Peyer's patch (tissue), 4 donors: ENCODE measurements around the gene SPR. TPM values are rescaled to one million over a fixed set of nuclear protein-coding genes. Genes with fewer than 3 reads are reported as not detected.

Experiments used
- DNase-seq, 3 donors: peaks; one replicate each; pipeline ENCODE4 v3.0.0-alpha.2; 2017 to 2019
- H3K27ac ChIP-seq, 4 donors: fragments of 200-600 bp; sonication (generic); one replicate each; pipeline ENCODE4 v1.5.1; 2016 to 2019
- H3K27me3 ChIP-seq, 2 donors: fragments of 200-600 bp; sonication (generic); one replicate each; pipeline ENCODE4 v1.5.1; 2019
- H3K36me3 ChIP-seq, 3 donors: fragments of 200-600 bp; sonication (generic); one replicate each; pipeline ENCODE4 v1.5.1; 2016 to 2019
- H3K4me1 ChIP-seq, 4 donors: fragments of 200-600 bp; sonication (generic); one replicate each; pipeline ENCODE4 v1.5.1; 2016 to 2019
- H3K4me3 ChIP-seq, 4 donors: fragments of 200-600 bp; sonication (generic); 1 replicate in 3 of 4; 2 replicates in 1 of 4; pipeline ENCODE4 v1.5.1; 2016 to 2019; ENCODE audit warnings: mild to moderate bottlenecking in 1 of 4
- H3K9me3 ChIP-seq, 4 donors: fragments of 200-600 bp; sonication (generic); one replicate each; pipeline ENCODE4 v1.5.1; 2016 to 2019; ENCODE audit warnings: mild to moderate bottlenecking in 1 of 4
- CTCF ChIP-seq, 6 experiments: fragments of 450-650 bp in 4 of 6; fragments of 200-600 bp in 2 of 6; sonication (generic) in 1 of 6; IDR thresholded peaks; one replicate each; pipeline ENCODE4 v1.5.1; 2017 to 2019; ENCODE audit warnings: antibody characterized with exemption in 6 of 6, mild to moderate bottlenecking in 3 of 6, moderate library complexity in 1 of 6
- POLR2A ChIP-seq, 2 donors: fragments of 450-650 bp; IDR thresholded peaks; one replicate each; pipeline ENCODE4 v1.5.1; 2017; ENCODE audit warnings: antibody characterized with exemption in 2 of 2, mild to moderate bottlenecking in 2 of 2, moderate library complexity in 2 of 2
- total RNA-seq, 4 donors: library from RNA; depleted of rRNA; stranded (reverse); fragments of >200 nt; gene quantifications; one replicate each; pipeline ENCODE4 v1.1.0, GENCODE V29; 2016

Gene SPR
- total RNA-seq, 4 donors from 2014 or later = 28.1 to 66.0 (median 52.1) TPM

GRCh38 chr2:72891091-72891818, 4.0 kb downstream of the SPR start:
- TF ChIP-seq CTCF (IDR thresholded peaks at IDR 0.05) (no peak), POLR2A (IDR thresholded peaks at IDR 0.05) (no peak)
- no peak overlapping the region for H3K4me3 ChIP-seq
- no peaks in the 10 kb centered on the region for H3K27me3 ChIP-seq
- no peaks in the 10 kb centered on the region for H3K9me3 ChIP-seq
- DNase-seq = no peak
- H3K36me3 ChIP-seq = peaks cover 0 to 10% (median 0%) of the 10 kb centered on the region in 3 donors
- no peak overlapping the region for H3K27ac ChIP-seq
- H3K4me1 ChIP-seq = peaks cover 0 to 45% (median 3%) of the 10 kb centered on the region in 4 donors

DNA sequence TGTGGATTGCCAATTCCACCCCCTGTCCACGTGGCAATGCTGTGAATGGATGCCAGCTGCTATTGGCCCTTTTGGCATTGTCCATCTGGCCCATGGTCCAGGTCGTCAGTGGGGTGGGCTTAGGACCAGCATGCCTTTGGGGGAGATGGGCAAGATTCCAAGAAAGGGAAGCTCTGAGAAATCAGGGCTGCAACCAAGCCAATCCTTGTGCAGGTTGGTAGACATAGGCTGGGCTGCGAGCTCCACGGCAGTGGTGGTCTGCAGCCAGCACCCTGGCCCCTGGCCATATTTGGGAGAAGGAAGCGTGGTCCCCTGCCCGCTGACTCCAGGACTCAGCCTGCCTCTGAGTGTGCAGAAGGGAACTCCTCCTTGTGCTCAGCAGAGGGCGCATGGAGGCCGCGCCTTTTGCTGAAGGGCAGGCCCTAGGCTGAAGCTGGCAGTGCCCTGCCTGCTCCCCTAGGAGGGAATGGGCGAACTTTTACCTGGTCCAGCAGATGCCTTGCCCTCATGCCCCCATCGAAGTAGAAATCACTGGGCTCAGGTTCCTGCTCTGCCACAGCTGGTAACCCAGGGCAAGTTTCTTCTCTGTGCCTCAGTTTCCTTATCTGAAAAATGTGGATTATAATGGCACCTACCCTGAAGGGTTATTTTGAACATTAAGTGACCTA, 5.4 kb downstream of the SPR start:
- peak in 2 of 3 donors; percentile 76 to 82 for DNase-seq
- Histone ChIP-seq H3K27me3 (no peaks in the 10 kb centered on the region), H3K9me3 (no peaks in the 10 kb centered on the region), H3K4me3 (no peak overlapping the region), H3K27ac (no peak overlapping the region), H3K36me3 (peaks cover 0 to 10% (median 0%) of the 10 kb centered on the region in 3 donors), H3K4me1 (peaks cover 0 to 39% (median 3%) of the 10 kb centered on the region in 4 donors)
- TF ChIP-seq CTCF (IDR thresholded peaks at IDR 0.05) = peak in 4 of 6 experiments; percentile 60 to 90 (median 84)
- no peak for TF ChIP-seq POLR2A (IDR thresholded peaks at IDR 0.05)

DNA sequence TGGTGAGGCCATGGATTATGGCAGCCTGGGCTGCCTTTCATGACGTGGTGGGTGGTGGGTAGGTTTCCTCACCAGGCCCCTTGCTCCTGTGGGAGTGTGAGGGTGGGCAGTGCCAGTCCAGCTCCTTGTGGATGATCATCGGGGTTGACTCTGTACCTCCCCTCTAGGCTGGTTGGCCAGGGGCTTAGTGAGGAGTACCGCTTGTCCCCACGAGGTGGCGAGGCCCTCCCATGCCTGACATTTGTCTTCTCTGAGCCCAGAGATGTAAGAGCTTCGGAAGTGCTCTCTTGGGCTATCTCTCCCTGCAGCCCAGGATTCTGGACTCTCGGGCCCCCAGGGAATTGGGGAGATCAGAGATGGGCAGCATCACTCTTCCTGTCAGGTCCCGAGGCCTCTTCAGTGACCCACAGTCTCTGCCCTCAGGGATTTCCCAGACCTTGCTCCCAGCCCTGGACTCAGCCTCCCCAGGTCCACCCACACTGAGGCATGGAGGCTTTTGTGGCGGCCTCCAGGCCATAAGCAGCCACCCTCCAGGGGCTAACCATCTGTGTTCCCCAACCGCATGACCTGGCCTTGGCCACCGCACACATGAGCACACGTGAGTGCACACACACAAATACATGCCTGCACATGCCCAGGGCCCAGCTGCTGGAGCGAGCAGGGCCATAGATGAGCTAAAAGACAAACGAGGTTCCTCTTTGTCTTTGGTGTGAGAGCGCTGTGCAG, 6.5 kb downstream of the SPR start:
- H3K36me3 ChIP-seq = peaks cover 0 to 10% (median 0%) of the 10 kb centered on the region in 3 donors
- no peak overlapping the region for H3K27ac ChIP-seq
- peak in 5 of 6 experiments; percentile 2 to 69 (median 58) for TF ChIP-seq CTCF (IDR thresholded peaks at IDR 0.05)
- no peak for TF ChIP-seq POLR2A (IDR thresholded peaks at IDR 0.05)
- H3K4me1 ChIP-seq = peaks cover 0 to 30% (median 0%) of the 10 kb centered on the region in 4 donors
- H3K27me3 ChIP-seq = peaks cover 0 to 3% of the 10 kb centered on the region in 2 donors
- H3K9me3 ChIP-seq = no peaks in the 10 kb centered on the region
- H3K4me3 ChIP-seq = no peak overlapping the region
- DNase-seq = peak in 2 of 3 donors; percentile 62 to 68

DNA sequence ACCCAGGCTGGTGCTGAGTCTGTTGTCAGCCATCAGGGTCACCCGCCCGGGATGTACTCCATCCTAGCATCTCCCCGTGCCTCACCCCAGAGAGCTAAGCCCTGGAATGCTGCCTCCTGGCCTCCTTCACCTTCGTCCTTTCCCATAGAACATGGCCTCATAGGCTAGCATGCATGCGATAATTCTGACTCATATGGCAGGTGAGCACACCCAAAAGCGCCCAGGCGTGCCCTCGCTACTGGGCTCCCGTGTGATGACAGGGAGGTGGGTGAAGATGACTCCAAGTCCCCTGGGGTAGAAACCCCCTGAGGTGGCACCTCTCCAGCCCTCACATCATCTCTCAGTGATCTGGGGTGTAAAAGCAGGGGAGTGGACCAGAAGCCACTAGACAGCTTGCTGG, 7.3 kb downstream of the SPR start:
- H3K36me3 ChIP-seq = peaks cover 0 to 10% (median 0%) of the 10 kb centered on the region in 3 donors
- peaks cover 0 to 22% (median 0%) of the 10 kb centered on the region in 4 donors for H3K4me1 ChIP-seq
- H3K9me3 ChIP-seq = no peaks in the 10 kb centered on the region
- no peak overlapping the region for H3K27ac ChIP-seq
- peaks cover 0 to 3% of the 10 kb centered on the region in 2 donors for H3K27me3 ChIP-seq
- peak in 1 of 3 donors; percentile 53 for DNase-seq
- TF ChIP-seq POLR2A (IDR thresholded peaks at IDR 0.05) (no peak), CTCF (IDR thresholded peaks at IDR 0.05) (no peak)
- H3K4me3 ChIP-seq = no peak overlapping the region

GRCh38 chr2:72895154-72895553, 7.9 kb downstream of the SPR start:
- H3K27ac ChIP-seq = no peak overlapping the region
- H3K4me1 ChIP-seq = peaks cover 0 to 16% (median 0%) of the 10 kb centered on the region in 4 donors
- no peaks in the 10 kb centered on the region for H3K9me3 ChIP-seq
- H3K36me3 ChIP-seq = peaks cover 0 to 10% (median 0%) of the 10 kb centered on the region in 3 donors
- H3K4me3 ChIP-seq = peak overlapping the region in 1 of 4 donors; percentile 23
- H3K27me3 ChIP-seq = peaks cover 0 to 3% of the 10 kb centered on the region in 2 donors
- TF ChIP-seq POLR2A (IDR thresholded peaks at IDR 0.05) = no peak
- TF ChIP-seq CTCF (IDR thresholded peaks at IDR 0.05) = no peak
- DNase-seq = no peak
